DMS 273 (cell line): ENCODE measurements around the gene CTSL.
A peak's percentile ranks its signal among the peaks of the same experiment; 100 is the strongest.

Experiments
- DNase-seq: peaks from one replicate; lab custom pipeline; 2025; ENCODE audit not compliant: unreplicated experiment; lab: John Stamatoyannopoulos, UW

Gene CTSL

DNA sequence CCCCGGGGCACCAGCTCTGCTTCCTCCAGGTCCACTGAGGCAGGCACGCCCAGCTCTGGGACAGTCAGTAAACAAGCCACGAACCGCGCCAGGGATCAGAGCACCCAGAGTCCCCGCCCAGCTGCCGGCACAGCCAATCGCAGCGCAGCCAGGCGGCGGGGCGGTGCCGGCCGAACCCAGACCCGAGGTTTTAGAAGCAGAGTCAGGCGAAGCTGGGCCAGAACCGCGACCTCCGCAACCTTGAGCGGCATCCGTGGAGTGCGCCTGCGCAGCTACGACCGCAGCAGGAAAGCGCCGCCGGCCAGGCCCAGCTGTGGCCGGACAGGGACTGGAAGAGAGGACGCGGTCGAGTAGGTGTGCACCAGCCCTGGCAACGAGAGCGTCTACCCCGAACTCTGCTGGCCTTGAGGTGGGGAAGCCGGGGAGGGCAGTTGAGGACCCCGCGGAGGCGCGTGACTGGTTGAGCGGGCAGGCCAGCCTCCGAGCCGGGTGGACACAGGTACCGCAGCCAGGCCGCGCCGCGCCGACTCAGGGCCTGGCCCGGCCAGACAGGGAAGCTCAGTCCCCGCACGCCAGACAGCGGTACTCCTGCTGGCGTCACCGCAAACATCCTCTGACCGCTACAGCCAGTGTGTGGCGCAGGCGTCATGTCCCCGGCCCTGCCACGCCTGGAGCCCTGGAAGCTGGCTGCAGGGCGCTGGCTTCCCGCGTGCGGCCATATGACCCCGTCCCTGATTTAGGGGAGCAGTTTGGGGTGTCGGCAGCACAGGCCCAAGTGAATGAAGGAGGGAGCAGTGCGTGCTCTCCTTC, at the start of gene CTSL:
Gene CTSL (plus strand): TSS at position 220 of the 810 bp plus-strand sequence. CDS start 1,485 bp downstream, outside the sequence.
- DNase-seq, result peak; percentile 84

DNA sequence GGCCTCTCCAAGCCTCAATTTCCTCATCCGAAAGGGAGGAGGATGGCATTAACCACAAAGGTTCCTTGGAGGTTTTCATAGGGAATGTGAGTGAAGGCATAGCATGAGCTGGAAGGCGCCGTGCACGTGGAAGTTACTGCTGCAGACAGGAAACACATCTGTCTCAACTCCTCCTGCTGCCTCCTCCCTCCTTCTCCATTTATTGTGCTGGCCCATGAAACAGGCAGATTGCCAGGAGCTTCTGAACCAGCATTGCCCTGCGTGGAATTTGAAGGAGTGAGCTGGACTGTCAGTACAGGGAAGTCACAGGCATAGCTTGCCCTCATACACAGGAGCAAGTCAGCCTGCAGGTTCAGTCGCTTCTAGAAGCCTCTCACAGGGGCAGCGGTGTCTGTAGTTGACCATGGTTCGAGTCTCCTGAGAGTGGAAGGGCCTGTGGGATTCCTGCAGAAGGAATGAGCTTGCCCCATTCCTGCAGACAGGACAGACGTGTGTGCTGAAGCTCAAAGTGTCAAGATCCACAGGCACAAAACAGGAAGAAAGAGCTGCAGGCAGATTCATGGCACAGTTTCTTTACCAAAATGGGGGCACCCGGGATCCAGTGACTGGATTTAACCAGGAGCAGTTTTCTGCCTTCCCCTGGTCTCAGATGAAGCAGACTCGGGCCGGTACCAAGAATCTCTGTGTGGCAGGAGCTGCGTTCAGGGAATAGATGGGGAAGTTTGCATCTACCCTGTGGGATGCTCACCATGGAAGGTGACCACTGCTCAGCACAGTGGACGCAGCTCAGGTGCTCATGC, 48.7 kb upstream of the CTSL start:
- peak; percentile 8 for DNase-seq

DNA sequence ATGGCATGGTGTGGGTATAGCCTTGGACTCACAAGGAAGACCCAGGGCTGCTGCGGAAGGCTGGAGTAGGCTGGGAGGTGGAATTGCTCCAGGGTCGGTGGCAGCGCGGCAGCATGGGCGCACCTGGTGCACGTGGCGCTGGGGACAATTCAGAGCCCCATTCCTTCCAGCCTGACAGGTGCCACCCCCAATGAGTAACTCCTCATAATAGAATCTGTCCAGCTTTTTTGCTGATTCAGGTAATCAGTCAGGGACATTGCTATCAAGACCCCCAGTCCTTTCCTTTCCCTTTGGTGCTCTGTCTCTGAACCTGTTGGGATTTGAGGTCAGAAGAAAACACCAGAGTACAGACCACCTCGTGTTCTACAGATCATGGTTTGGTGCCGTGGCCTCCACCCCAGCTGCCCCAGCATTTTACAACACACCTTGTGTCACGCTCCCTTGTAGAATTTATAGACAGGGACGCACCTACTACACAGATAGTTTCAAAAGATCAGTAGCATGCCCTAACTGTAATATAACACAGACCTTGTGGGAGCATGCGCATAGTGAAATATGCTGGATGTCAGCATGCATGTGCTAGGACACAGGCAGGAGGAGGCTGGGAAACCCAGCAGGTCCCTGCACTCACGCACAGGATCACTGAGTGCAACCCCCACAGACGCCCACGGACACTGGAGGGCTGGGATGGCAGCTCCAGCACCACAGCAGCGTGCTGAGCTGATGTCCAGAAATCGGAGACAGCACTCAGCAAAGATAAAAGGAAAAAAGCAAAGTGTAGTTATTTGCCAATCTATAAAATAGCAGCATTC, 47.9 kb upstream of the CTSL start:
- DNase-seq, result no peak

DNA sequence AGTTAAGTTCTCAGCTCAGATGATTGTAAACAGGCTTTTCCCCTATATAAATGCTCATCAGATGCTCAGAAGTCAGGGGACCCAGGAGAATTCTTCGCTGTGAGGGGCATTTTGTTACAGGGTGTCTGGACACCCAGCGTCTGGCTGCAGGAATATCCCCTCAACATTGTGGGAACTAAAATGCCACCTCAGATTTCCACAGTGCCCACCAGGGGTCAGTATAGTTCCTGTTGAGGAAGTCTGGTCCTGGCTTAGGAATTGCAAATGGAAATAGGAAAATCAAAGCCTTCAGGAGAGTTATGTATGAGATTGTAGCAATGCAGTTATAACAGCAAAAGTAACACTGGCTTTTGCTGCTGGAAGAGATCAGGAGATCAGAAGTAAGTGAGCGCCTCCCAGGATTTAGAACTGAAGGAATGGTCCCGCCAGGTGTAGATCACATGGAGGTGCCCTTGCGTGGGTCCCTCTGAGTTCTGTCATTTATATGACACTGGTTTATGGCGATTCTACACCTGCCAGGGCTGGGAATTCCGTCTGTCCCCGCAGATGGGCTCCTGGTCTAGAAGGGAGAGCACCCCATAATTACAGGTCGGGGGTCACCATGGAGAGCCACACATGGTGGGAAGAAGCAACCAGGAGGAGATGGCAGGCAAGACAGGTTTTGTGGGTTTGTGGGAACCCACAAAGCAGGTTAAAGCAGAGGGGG, 47.1 kb upstream of the CTSL start:
- DNase-seq, result peak; percentile 86

DNA sequence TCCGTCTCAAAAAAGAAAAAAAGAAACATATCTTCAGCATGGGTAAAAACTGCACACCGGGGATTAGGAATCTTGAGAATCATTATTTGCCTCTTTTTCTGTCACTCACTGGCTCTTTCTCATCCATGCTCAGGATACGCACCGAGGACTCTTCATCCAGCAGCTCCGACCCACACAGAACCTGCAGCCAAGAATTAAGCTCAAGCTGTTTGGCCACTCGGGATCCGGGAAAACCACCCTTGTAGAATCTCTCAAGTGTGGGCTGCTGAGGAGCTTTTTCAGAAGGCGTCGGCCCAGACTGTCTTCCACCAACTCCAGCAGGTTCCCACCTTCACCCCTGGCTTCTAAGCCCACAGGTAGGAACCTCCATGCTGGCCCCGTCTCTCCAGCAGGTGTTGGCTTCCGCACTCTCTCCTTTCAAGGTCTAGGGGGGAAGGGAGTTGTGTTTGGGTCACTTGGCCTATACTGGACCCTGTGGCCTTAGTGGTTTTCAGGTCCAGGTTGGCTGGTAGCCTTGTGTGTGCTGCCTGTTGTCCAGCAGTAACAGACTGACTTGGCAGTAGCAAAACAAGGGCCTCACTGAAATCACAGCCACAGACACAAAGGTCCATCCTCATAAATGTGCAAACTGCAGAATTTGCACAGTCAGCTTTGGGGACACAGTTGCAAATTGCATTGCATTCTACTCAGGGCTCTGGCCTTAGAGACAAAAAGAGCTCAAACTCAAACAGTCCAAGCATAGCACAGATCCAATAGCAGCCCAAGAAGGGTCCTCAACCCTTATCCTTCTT, 44.5 kb upstream of the CTSL start:
- DNase-seq, result no peak

DNA sequence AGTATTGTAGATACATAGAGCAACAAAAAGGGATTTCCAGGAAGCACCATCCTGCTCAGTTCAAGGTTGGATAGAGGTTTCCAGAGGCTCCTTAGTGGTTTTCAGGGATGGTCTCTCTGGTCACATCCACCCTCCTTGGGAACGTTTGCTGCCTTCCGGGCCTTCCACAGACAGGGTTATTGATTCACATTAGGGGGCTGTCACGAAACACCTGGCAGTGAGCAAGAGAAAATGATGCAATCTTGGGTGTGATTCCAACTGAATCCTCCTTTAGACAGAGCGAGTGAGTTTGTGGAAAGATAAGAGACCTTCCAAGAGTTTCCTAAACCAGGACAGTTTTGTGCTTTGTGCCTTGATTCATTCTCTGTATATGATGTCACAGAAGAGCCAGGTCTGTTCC, 43.8 kb upstream of the CTSL start:
- no peak for DNase-seq

DNA sequence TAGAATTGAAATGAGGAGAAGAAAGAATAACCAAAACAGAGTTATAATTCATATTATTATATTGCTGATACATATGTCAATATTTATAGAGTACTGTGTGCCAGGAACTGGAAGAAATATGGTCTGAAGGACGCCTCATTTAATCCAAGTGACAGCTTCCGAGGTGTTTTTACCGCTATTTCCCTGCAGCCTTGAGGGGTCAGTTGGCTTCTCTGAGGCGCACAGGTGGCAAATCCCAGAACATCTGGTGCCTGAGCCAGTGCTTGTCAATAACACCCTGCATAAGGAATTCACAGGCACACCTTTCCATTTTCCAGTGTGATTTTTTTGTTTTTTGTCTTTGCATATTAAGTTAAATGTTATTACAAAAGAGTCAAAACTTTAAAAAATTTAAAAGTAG, 43.3 kb upstream of the CTSL start:
- peak; percentile 54 for DNase-seq

DNA sequence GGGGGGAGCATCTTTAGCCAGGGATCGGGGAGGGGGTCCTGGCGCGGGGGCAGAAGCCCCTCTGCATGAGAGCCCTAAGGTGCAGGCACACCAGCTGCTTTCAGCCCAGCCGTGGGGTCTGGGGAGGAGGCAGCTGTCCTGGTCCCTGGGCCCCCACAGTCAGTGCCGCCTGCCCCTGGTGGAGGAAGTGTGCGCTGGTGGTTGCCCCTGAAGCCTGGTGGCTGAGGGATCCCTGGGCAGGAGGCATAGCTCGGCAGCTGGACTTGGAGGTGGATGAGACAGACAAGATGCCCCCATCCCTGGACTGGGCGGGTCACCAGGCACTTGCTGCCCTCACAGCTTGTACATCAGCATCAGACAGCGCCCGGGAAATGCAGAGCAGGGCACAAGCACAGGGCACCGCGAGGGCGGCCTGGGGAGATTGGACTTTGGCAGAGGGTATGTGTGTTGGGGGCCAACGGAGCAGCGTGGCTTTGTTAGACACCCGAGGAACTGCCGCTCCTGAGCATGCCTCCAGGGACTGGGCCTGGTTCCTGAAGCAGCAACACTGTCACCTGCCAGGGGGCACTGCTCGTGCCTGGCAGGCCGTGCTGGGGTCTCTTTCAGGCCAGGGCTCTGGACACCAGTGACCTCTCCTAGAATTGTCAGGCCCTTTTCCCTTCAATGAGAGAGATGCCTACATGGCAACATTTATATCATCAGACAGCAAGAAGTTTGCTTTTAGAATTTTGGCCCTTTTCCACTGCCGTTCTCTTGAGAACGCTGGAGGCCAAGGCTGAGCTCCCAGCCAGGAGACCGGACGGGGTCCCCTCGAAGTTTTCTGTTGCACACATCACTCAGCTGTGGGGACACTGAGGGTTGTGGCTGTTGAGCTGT, 41.9 kb upstream of the CTSL start:
- no peak for DNase-seq

DNA sequence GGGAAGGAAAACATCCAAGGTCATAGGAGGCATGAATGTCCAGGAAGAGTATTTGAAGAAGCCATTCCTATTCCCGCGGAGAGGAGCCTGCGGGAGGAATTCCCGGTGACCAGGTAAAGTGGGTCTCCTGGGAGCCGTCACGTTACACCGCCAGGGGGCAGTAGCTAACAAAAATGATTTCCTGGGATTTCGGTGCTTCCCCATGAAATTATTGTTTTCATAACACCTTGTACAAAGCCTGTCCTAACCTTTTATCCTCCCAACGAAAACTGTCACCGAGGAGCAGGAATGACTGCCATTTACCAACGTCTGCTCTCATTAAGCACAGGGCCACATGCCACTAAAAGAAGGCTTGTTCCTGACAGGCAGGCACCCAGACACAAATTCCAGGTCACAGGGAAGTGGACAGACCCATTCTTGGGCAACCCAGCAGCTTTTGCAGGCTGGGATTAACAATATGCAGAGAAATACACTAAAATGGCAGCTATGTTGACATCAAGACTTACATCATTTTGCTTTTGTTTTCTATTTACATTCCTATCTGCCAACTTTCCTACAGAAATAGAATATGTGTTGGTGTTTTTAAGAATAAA, 41.2 kb upstream of the CTSL start:
- peak; percentile 45 for DNase-seq

DNA sequence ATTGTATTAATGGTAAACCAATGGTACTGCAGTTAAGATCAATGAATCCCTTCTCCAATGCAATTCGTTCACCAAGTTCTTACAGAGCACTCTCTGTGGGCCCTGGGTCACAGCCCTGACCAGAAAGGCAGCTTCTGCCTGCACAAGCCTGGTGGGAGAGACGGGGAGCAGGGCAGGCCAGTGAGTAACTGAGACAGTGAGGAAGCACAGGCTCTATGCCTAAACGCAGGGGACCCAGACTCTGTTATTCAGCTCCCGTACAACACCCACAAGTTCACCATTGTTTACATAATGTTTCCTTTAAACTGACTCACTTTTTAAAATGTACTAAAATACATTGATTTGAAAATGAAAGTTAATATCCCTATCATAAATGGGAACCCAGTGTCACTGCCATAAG, 40.5 kb upstream of the CTSL start:
- DNase-seq, result no peak

DNA sequence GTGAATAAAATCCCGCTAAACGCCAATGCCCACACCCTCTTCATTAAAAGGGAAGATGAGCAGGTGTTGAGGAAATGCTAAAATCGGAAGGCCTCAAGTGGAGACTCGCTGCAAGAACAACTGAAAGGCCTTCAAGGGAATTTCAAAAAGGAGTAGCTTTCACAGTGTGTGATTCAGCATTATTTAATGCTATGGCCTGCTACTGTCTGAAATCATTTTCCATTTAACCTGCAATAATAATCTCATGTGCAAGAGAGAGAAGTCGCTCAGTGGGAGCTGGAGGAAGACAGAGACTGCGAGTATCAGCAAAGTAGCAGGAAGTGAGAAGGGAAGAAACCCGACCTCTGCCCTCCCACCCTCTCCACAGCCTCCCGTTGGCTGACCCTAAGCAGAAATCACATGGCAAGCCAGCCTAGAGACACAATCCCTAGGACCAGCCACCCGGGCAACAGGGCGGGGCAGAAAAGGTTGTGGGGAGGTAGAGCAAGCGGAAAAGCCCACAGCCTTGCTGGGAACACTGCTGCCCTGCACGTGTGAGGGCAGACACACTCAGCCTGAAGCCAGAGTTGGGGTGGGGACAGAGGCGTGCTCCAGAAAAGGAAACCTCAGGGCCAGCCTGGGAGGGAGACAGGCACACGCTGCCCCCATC, 39.9 kb upstream of the CTSL start:
- DNase-seq, result no peak

DNA sequence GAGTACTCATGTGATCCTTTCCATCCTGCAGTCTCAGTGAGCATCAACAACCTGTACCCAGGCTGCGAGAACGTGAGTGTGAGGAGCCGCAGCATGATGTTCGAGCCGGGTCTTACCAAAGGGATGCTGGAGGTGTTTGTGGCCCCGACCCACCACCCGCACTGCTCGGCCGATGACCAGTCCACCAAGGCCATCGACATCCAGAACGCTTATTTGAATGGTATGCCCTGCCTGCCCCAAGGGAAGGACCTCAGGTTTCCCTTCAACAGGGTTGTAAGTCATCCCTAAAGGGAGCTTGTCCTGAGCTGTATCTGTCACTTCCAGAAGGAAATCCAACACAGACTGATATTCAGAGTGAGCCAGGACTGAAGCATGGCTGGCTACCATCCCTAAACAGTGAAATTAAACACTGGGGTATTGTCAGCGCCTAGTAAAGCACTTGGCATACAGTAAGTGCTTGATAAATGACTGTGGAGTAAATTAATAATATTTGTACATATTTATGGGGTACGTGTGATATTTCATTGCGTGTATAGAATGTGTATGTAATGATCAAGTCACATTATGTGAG, 39.3 kb upstream of the CTSL start:
- DNase-seq, result no peak

DNA sequence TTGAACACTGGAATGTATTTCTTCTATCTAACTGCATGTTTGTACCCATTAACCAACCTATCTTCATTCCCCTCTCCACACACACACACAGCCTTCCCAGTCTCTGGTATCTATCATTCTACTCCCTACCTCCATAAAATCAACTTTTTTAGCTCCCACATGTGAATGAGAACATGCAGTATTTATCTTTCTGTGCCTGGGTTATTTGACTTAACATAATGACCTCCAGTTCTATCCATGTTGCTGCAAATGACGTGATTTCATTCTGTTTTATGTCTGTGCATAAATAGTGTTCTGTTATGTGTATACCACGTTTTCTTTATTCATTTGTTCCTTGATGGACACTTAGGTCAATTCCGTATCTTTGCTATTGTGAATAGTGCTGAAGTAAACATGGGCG, 38.7 kb upstream of the CTSL start:
- DNase-seq, result no peak

DNA sequence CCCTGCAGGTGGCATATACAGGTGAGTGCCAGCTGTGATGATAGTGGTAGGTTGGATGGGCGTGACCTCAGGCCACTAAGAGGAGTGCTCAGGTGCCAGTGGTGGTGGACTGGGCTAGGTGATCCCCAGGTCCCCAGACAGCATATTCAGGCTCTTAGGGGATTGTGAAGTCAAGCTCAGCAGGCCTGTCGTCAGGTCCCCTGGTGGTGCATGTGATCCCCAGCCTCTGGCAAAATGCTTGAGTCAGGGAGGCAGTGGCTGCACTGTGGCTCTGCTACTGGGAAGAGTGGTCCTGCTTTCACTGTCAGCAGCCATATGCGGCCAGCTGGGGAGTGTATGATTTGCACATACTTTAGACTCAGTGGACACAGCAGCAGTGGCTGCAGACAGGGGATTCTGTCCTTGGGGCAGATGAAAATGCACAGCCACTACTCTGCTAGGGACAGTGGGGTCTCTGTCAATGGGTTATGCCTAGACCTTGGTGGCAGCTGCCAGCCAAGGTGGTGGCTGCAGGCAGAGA, 31.6 kb upstream of the CTSL start:
- no peak for DNase-seq

DNA sequence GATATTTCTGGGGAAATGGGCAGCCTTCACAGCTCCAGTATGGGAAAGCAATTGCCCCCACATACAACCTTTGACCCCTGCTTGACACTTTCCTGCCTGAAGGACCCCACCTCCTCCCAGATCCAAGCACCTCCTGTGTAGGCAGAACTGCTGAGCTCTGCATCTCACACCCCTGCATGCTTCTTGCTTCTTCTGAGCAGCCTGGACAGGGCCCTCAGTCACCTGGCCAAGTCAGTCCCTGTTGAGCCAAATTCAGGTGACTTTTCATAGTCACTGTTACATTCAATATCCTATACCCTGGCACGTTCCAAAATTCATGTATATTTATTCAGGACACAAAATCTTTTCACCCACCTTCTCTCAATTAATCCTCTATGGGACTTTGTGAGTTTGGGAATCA, 30.4 kb upstream of the CTSL start:
- no peak for DNase-seq

DNA sequence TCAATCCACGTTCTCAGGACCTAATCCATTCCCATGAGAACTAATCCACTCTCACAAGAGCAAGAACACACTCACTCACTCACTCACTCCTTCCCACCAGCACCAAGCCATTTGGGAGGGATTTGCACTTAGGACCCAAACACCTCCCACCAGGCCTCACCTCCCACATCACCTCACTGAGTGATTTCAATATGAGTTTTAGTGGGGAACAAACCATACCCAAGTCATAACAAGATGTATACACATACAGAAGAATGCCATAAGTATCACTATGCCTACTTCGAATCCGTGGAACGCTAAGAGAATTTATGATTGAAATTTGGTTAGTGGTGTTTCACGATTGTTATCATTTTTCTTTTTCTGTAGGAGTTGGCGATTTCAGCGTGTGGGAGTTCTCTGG, 29.3 kb upstream of the CTSL start:
- DNase-seq, result no peak

DNA sequence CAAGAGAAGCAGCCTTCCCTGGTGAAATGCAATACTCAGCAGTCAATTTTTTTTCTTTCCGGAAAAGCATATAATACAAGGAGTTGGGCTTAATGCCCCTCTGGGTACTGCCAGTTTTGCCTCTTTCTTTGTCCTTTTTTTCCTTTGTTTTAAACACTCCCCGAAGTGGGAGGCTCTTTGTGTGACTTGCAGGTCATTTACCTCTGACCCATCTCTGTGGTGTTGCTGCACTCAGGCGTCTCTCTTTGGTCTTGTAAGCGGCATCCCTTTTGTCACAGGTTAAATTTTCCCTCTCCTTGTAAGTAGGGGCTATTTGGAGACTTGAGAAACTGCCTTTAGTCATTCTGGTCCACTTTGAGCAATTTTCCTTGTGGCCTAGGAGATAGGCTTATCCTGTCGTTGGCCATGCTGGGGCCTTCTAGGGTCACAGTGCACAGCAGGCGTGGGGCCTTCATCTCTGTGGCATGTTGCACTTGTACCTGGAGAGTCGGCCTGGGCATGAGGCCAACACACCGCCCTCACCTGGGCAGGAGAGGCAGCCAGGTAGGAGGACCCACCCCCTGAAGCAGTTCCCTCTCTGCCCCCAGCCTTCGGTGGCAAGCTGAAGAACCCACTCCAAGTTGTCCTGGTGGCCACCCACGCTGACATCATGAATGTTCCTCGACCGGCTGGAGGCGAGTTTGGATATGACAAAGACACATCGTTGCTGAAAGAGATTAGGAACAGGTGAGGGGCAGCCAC, 27.7 kb upstream of the CTSL start:
- no peak for DNase-seq
